ENCODE data around the gene NFATC1.

The NFATC1 gene

GRCh38 chr18:79507546-79508480 lies 112.1 kb downstream of the NFATC1 start:
- Histone ChIP-seq H3K9me3 (ENCODE audit: control insufficient read depth, insufficient read depth, low read length) (no peaks in the 10 kb centered on the region), H3K9ac (ENCODE audit: low read depth, low read length) (no peak overlapping the region), H3K4me1 (ENCODE audit: insufficient read depth, low read length) (no peaks in the 10 kb centered on the region), H3K36me3 (ENCODE audit: insufficient read depth, low read length) (no peaks in the 10 kb centered on the region)

GRCh38 chr18:79508565-79509535 lies 113.1 kb downstream of the NFATC1 start:
- H3K9ac ChIP-seq (ENCODE audit: low read depth, low read length) = no peak overlapping the region
- H3K36me3 ChIP-seq (ENCODE audit: insufficient read depth, low read length) = no peaks in the 10 kb centered on the region
- no peaks in the 10 kb centered on the region for H3K9me3 ChIP-seq (ENCODE audit: control insufficient read depth, insufficient read depth, low read length)
- H3K4me1 ChIP-seq (ENCODE audit: insufficient read depth, low read length) = no peaks in the 10 kb centered on the region

GRCh38 chr18:79509536-79509930 lies 113.8 kb downstream of the NFATC1 start:
- no peaks in the 10 kb centered on the region for H3K36me3 ChIP-seq (ENCODE audit: insufficient read depth, low read length)
- no peaks in the 10 kb centered on the region for H3K4me1 ChIP-seq (ENCODE audit: insufficient read depth, low read length)
- no peak overlapping the region for H3K9ac ChIP-seq (ENCODE audit: low read depth, low read length)
- H3K9me3 ChIP-seq (ENCODE audit: control insufficient read depth, insufficient read depth, low read length) = no peaks in the 10 kb centered on the region

- no peaks in the 10 kb centered on the region for H3K36me3 ChIP-seq (ENCODE audit: insufficient read depth, low read length)
- no peak overlapping the region for H3K9ac ChIP-seq (ENCODE audit: low read depth, low read length)
- no peaks in the 10 kb centered on the region for H3K9me3 ChIP-seq (ENCODE audit: control insufficient read depth, insufficient read depth, low read length)
- H3K4me1 ChIP-seq (ENCODE audit: insufficient read depth, low read length) = no peaks in the 10 kb centered on the region
These were observed 114.4 kb downstream of the NFATC1 start for GRCh38 chr18:79510046-79510685.

- H3K9me3 ChIP-seq (ENCODE audit: control insufficient read depth, insufficient read depth, low read length) = no peaks in the 10 kb centered on the region
- H3K4me1 ChIP-seq (ENCODE audit: insufficient read depth, low read length) = no peaks in the 10 kb centered on the region
- no peak overlapping the region for H3K9ac ChIP-seq (ENCODE audit: low read depth, low read length)
- no peaks in the 10 kb centered on the region for H3K36me3 ChIP-seq (ENCODE audit: insufficient read depth, low read length)
These were observed 115.1 kb downstream of the NFATC1 start for GRCh38 chr18:79510731-79511241.

- Histone ChIP-seq H3K9ac (ENCODE audit: low read depth, low read length) (no peak overlapping the region), H3K9me3 (ENCODE audit: control insufficient read depth, insufficient read depth, low read length) (no peaks in the 10 kb centered on the region), H3K4me1 (ENCODE audit: insufficient read depth, low read length) (no peaks in the 10 kb centered on the region), H3K36me3 (ENCODE audit: insufficient read depth, low read length) (no peaks in the 10 kb centered on the region)
These were observed 115.5 kb downstream of the NFATC1 start for GRCh38 chr18:79511271-79511670.

GRCh38 chr18:79511671-79512301 lies 116.1 kb downstream of the NFATC1 start:
- Histone ChIP-seq H3K4me1 (ENCODE audit: insufficient read depth, low read length) (no peaks in the 10 kb centered on the region), H3K9ac (ENCODE audit: low read depth, low read length) (no peak overlapping the region), H3K36me3 (ENCODE audit: insufficient read depth, low read length) (no peaks in the 10 kb centered on the region), H3K9me3 (ENCODE audit: control insufficient read depth, insufficient read depth, low read length) (no peaks in the 10 kb centered on the region)

GRCh38 chr18:79512461-79513380 lies 117.0 kb downstream of the NFATC1 start:
- H3K9ac ChIP-seq (ENCODE audit: low read depth, low read length) = no peak overlapping the region
- H3K36me3 ChIP-seq (ENCODE audit: insufficient read depth, low read length) = no peaks in the 10 kb centered on the region
- no peaks in the 10 kb centered on the region for H3K9me3 ChIP-seq (ENCODE audit: control insufficient read depth, insufficient read depth, low read length)
- no peaks in the 10 kb centered on the region for H3K4me1 ChIP-seq (ENCODE audit: insufficient read depth, low read length)

GRCh38 chr18:79513381-79514081 lies 117.8 kb downstream of the NFATC1 start:
- H3K36me3 ChIP-seq (ENCODE audit: insufficient read depth, low read length) = no peaks in the 10 kb centered on the region
- H3K4me1 ChIP-seq (ENCODE audit: insufficient read depth, low read length) = no peaks in the 10 kb centered on the region
- no peaks in the 10 kb centered on the region for H3K9me3 ChIP-seq (ENCODE audit: control insufficient read depth, insufficient read depth, low read length)
- H3K9ac ChIP-seq (ENCODE audit: low read depth, low read length) = no peak overlapping the region

- Histone ChIP-seq H3K36me3 (ENCODE audit: insufficient read depth, low read length) (no peaks in the 10 kb centered on the region), H3K9me3 (ENCODE audit: control insufficient read depth, insufficient read depth, low read length) (no peaks in the 10 kb centered on the region), H3K9ac (ENCODE audit: low read depth, low read length) (no peak overlapping the region), H3K4me1 (ENCODE audit: insufficient read depth, low read length) (no peaks in the 10 kb centered on the region)
These were observed 119.6 kb downstream of the NFATC1 start for GRCh38 chr18:79515331-79515730.

GRCh38 chr18:79515944-79516351 lies 120.2 kb downstream of the NFATC1 start:
- no peaks in the 10 kb centered on the region for H3K9me3 ChIP-seq (ENCODE audit: control insufficient read depth, insufficient read depth, low read length)
- H3K36me3 ChIP-seq (ENCODE audit: insufficient read depth, low read length) = no peaks in the 10 kb centered on the region
- H3K9ac ChIP-seq (ENCODE audit: low read depth, low read length) = no peak overlapping the region
- H3K4me1 ChIP-seq (ENCODE audit: insufficient read depth, low read length) = no peaks in the 10 kb centered on the region

- H3K9me3 ChIP-seq (ENCODE audit: control insufficient read depth, insufficient read depth, low read length) = no peaks in the 10 kb centered on the region
- no peak overlapping the region for H3K9ac ChIP-seq (ENCODE audit: low read depth, low read length)
- no peaks in the 10 kb centered on the region for H3K4me1 ChIP-seq (ENCODE audit: insufficient read depth, low read length)
- no peaks in the 10 kb centered on the region for H3K36me3 ChIP-seq (ENCODE audit: insufficient read depth, low read length)
These were observed 120.8 kb downstream of the NFATC1 start for GRCh38 chr18:79516441-79516931.

Data from ES-I3 (cell line).